WTC11 (cell line): ENCODE measurements around the gene EIF3A. TPM values are rescaled to one million over a fixed set of nuclear protein-coding genes. Genes with fewer than 3 reads are reported as not detected.
A peak's percentile ranks its signal among the peaks of the same experiment; 100 is the strongest.

Experiments
- ATAC-seq: fragments of 200-7000 bp; cut with Tn5 transposase; 2 replicates; pipeline ENCODE4 v1.10.0; 2021; ENCODE audit warnings: mild to moderate bottlenecking, moderate library complexity
- CTCF ChIA-PET: fragments of 300-600 bp; sonication (Branson Sonifier 250); formaldehyde crosslinking; loops from one replicate; lab custom pipeline; 2021; ENCODE audit warnings: antibody characterized with exemption; lab: Charles Lee
- POLR2A ChIA-PET: fragments of 350-600 bp; sonication (Branson Sonifier 250); formaldehyde crosslinking; loops from one replicate; lab custom pipeline; 2021; ENCODE audit warnings: antibody characterized with exemption; lab: Charles Lee
- DNase-seq: peaks from one replicate; pipeline ENCODE4 v3.0.0; 2021; ENCODE audit warnings: low spot score
- H3K27ac Mint-ChIP-seq: 2 replicates; pipeline ENCODE4 v1.8.0; 2021; ENCODE audit warnings: mixed read lengths
- H3K27me3 Mint-ChIP-seq: 2 replicates; pipeline ENCODE4 v1.8.0; 2021; ENCODE audit warnings: low read depth, mild to moderate bottlenecking, moderate library complexity, mixed read lengths
- H3K36me3 Mint-ChIP-seq: 2 replicates; pipeline ENCODE4 v1.8.0; 2021; ENCODE audit warnings: mixed read lengths
- H3K4me1 Mint-ChIP-seq: 2 replicates; pipeline ENCODE4 v1.8.0; 2022; ENCODE audit warnings: mixed read lengths
- H3K4me3 Mint-ChIP-seq: 2 replicates; pipeline ENCODE4 v1.8.0; 2021; ENCODE audit warnings: mild to moderate bottlenecking, moderate library complexity, mixed read lengths
- H3K9me3 Mint-ChIP-seq: 2 replicates; pipeline ENCODE4 v1.8.0; 2021; ENCODE audit warnings: mixed read lengths
- CBFB ChIP-seq: sonication (generic); formaldehyde crosslinking; IDR thresholded peaks from 2 replicates; pipeline ENCODE4 v1.8.1; 2022; ENCODE audit warnings: mild to moderate bottlenecking, low read depth, missing genetic modification reagents
- CREM ChIP-seq: sonication (generic); formaldehyde crosslinking; IDR thresholded peaks from 2 replicates; pipeline ENCODE4 v1.8.1; 2022; ENCODE audit warnings: mild to moderate bottlenecking, missing genetic modification reagents, moderate library complexity
- ELF4 ChIP-seq: sonication (generic); formaldehyde crosslinking; IDR thresholded peaks from 2 replicates; pipeline ENCODE4 v1.8.1; 2022; ENCODE audit warnings: low read depth, mild to moderate bottlenecking, moderate library complexity, missing genetic modification reagents
- ESRRA ChIP-seq: sonication (generic); formaldehyde crosslinking; IDR thresholded peaks from 2 replicates; pipeline ENCODE4 v1.8.1; 2022; ENCODE audit warnings: mild to moderate bottlenecking, missing genetic modification reagents, borderline replicate concordance
- ETV6 ChIP-seq: sonication (generic); formaldehyde crosslinking; IDR thresholded peaks from 2 replicates; pipeline ENCODE4 v1.8.1; 2022; ENCODE audit warnings: mild to moderate bottlenecking, missing genetic modification reagents
- FOXJ3 ChIP-seq: sonication (generic); formaldehyde crosslinking; IDR thresholded peaks from 2 replicates; pipeline ENCODE4 v1.9.0; 2021; ENCODE audit warnings: missing genetic modification reagents, mild to moderate bottlenecking, borderline replicate concordance
- GRHL2 ChIP-seq: fragments of 250-450 bp; sonication (Bioruptor Pico); IDR thresholded peaks from 2 replicates; pipeline ENCODE4 v1.8.0; 2022; ENCODE audit warnings: mild to moderate bottlenecking, moderate library complexity; ENCODE audit not compliant: insufficient replicate concordance, severe bottlenecking
- GTF2I ChIP-seq: fragments of 250-450 bp; sonication (Bioruptor Pico); conservative IDR thresholded peaks from 2 replicates; pipeline ENCODE4 v1.4.0; 2021; ENCODE audit warnings: mild to moderate bottlenecking
- JUN ChIP-seq: sonication (generic); formaldehyde crosslinking; IDR thresholded peaks from 2 replicates; pipeline ENCODE4 v1.8.0; 2023; ENCODE audit warnings: mild to moderate bottlenecking, missing genetic modification reagents
- MYBL2 ChIP-seq: sonication (generic); formaldehyde crosslinking; IDR thresholded peaks from 2 replicates; pipeline ENCODE4 v1.8.1; 2023; ENCODE audit warnings: mild to moderate bottlenecking, moderate library complexity, missing genetic modification reagents
- NFATC4 ChIP-seq: fragments of 250-450 bp; sonication (Bioruptor Pico); IDR thresholded peaks from 2 replicates; pipeline ENCODE4 v1.9.0; 2021; ENCODE audit warnings: mild to moderate bottlenecking
- NFYB ChIP-seq: sonication (generic); formaldehyde crosslinking; conservative IDR thresholded peaks from 2 replicates; pipeline ENCODE4 v1.8.0; 2022; ENCODE audit warnings: low read depth, missing genetic modification reagents
- PRRX2 ChIP-seq: fragments of 250-450 bp; sonication (Bioruptor Pico); IDR thresholded peaks from 2 replicates; pipeline ENCODE4 v1.8.0; 2021; ENCODE audit warnings: mild to moderate bottlenecking
- RELA ChIP-seq: sonication (generic); formaldehyde crosslinking; IDR thresholded peaks from 2 replicates; pipeline ENCODE4 v1.8.1; 2022; ENCODE audit warnings: missing genetic modification reagents, mild to moderate bottlenecking, borderline replicate concordance
- RORB ChIP-seq: fragments of 250-450 bp; sonication (Bioruptor Pico); IDR thresholded peaks from 2 replicates; pipeline ENCODE4 v1.9.0; 2021; ENCODE audit warnings: mild to moderate bottlenecking
- SP1 ChIP-seq: sonication (generic); formaldehyde crosslinking; conservative IDR thresholded peaks from 2 replicates; pipeline ENCODE4 v1.8.1; 2022; ENCODE audit warnings: missing genetic modification reagents
- TP53 ChIP-seq: sonication (generic); formaldehyde crosslinking; IDR thresholded peaks from 2 replicates; pipeline ENCODE4 v1.8.1; 2023; ENCODE audit warnings: mild to moderate bottlenecking, missing genetic modification reagents
- ZNF263 ChIP-seq: sonication (generic); formaldehyde crosslinking; IDR thresholded peaks from 2 replicates; pipeline ENCODE4 v1.8.1; 2022; ENCODE audit warnings: low read depth, mild to moderate bottlenecking, moderate library complexity, missing genetic modification reagents
- ZNF317 ChIP-seq: sonication (generic); formaldehyde crosslinking; IDR thresholded peaks from 2 replicates; pipeline ENCODE4 v1.8.1; 2023; ENCODE audit warnings: low read depth, mild to moderate bottlenecking, moderate library complexity, missing genetic modification reagents, borderline replicate concordance
- ZNF423 ChIP-seq: fragments of 250-450 bp; sonication (Bioruptor Pico); IDR thresholded peaks from 2 replicates; pipeline ENCODE4 v2.1.2; 2022; ENCODE audit warnings: mild to moderate bottlenecking, moderate library complexity
- total RNA-seq: library from RNA; stranded (reverse); gene quantifications from 3 replicates; pipeline ENCODE4 v1.2.3, GENCODE V29; 2021
- TF ChIP-seq, protein P1 (sequence below): sonication (generic); formaldehyde crosslinking; IDR thresholded peaks from 2 replicates; pipeline ENCODE4 v1.8.1; 2022; ENCODE audit warnings: low read depth, missing genetic modification reagents, borderline replicate concordance
- TF ChIP-seq, protein P2 (sequence below): sonication (generic); formaldehyde crosslinking; conservative IDR thresholded peaks from 2 replicates; pipeline ENCODE4 v1.8.1; 2022; ENCODE audit warnings: mild to moderate bottlenecking, missing genetic modification reagents
- TF ChIP-seq, protein P3 (sequence below): fragments of 200-600 bp; IDR thresholded peaks from 2 replicates; pipeline ENCODE4 v1.8.0; 2022; ENCODE audit warnings: antibody characterized with exemption
- TF ChIP-seq, protein P4 (sequence below): sonication (generic); formaldehyde crosslinking; IDR thresholded peaks from 2 replicates; pipeline ENCODE4 v1.8.0; 2022; ENCODE audit warnings: mild to moderate bottlenecking, missing genetic modification reagents

EIF3A gene
- total RNA-seq, 1 experiment from 2014 or later, result 213 TPM

DNA sequence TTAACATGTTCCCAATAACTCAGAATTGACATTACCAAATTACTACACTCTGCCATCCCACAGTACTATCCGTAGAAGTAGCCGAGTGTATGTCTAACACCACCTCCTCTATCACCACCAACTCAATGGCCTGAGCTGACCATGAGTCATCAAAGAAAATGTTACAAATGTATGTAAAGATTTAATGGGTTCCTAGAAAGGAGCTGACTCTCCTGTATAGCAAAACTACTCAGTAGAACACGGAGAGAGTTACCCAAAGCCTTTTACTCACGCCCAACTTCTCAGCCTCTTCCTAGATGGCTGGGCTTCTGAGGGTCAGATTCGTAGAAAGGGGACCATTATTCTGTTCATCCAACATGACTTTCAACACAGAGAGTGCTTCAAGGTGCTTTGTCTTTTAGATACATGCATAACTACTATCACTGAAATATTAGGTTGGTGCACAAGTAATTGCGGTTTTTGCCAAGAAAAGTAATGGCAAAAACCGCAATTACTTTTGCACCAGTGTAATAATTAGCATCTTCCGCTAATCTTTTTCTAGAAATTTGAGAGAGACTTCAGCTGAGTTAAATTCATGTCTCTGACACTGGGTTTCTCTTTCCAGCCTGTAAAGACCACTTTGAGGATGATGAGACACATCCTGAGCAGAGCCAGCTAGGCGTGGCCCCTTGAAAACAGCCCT is 75.1 kb downstream of the EIF3A start (continued):
- TF ChIP-seq TP53 (no peak), CBFB (CRISPR knock-in tag) (no peak), SP1 (no peak), NFYB (CRISPR knock-in tag) (no peak), CREM (CRISPR knock-in tag) (no peak), FOXJ3 (CRISPR knock-in tag) (no peak), MYBL2 (no peak)
- TF ChIP-seq, protein P1, sequence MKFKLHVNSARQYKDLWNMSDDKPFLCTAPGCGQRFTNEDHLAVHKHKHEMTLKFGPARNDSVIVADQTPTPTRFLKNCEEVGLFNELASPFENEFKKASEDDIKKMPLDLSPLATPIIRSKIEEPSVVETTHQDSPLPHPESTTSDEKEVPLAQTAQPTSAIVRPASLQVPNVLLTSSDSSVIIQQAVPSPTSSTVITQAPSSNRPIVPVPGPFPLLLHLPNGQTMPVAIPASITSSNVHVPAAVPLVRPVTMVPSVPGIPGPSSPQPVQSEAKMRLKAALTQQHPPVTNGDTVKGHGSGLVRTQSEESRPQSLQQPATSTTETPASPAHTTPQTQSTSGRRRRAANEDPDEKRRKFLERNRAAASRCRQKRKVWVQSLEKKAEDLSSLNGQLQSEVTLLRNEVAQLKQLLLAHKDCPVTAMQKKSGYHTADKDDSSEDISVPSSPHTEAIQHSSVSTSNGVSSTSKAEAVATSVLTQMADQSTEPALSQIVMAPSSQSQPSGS (CRISPR knock-in tag), result no peak
- TF ChIP-seq, all 79 proteins: peak for 0

DNA sequence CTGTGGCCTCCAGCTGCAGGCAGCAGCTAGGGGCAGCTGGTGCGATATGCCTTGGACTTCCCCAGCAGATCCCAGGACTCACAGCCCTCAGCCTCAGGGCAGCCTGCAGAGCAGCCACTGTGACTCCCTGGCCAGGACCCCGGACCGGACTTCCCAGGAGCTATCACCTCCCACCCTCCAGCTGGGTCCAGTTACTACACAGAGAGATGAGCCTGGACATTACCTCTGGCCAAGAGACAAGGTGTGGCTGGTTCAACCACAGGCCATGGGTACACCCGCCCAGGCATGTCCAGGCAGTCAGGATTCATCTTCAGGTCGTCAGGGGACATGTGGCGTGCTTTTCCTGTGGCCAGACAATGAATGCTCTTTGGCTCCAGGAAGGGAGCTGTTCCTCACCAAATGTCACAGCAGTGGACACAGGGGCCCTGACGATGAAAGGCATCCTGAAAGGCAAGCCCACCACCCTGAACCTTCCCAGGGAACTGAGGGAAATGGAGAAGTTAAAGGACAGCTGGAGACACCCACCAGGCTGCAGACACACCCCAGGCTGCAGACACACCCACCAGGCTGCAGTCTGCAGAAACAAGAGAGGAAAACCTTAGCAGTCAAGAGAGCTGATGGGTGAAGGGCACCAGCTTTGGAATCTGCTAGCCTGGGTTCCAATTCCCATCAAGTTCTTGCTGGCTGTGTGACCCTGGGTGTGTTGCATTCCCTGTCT is 76.9 kb downstream of the EIF3A start:
- peaks cover 2% of the 10 kb centered on the region; the same call in 1 of the 2 replicates for H3K27me3 Mint-ChIP-seq
- H3K9me3 Mint-ChIP-seq, result peaks cover 3% of the 10 kb centered on the region
- H3K36me3 Mint-ChIP-seq, result no peaks in the 10 kb centered on the region
- peak overlapping the region; percentile 68 for H3K27ac Mint-ChIP-seq
- peaks cover 3% of the 10 kb centered on the region; the same call in 1 of the 2 replicates for H3K4me1 Mint-ChIP-seq
- TF ChIP-seq RORB (no peak), GTF2I (no peak), ZNF263 (CRISPR knock-in tag) (no peak), MYBL2 (no peak)
- no peak overlapping the region for H3K4me3 Mint-ChIP-seq
- DNase-seq, result no peak
- no peak for ATAC-seq
- ChIA-PET CTCF (no interaction called here), POLR2A (no interaction called here)

DNA sequence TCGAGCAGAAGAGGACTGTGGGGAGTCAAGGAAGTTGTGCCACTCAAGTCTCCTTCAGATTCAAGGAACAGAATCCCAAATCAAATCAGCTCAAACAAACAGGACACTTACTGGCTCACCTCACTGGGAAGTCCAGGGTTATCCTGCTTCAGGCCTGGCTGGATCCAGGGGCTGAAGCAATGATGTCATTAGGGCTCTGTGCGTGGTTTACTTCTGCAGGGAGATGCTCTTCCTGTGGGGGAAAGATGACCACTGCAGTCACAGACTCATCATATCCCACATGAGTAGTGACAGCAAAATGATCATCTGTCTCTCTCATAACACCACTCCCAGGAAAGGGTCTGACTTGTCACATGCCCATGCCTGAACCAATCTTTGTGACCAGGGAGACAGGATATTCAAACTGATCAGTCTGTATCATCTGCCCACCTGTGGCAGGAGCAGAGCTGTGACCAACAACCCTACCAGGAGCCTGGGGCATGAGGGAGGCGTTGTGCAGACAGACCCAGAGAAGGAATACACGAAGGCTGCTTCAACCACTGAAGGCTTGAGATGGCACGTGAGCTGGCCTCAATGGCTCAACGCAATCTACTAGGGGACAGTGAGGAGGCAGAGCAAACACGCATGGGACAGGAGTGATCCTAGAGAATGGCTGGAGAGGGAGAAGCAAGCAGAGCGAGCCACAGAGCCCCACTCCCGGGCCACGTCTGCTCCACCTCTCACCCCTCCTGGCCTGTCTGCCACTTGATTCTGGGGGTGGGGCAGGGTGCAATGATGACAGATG is 78.7 kb downstream of the EIF3A start:
- Mint-ChIP-seq H3K27me3 (peaks cover 2% of the 10 kb centered on the region; the same call in 1 of the 2 replicates), H3K9me3 (no peaks in the 10 kb centered on the region), H3K36me3 (no peaks in the 10 kb centered on the region), H3K4me3 (no peak overlapping the region), H3K4me1 (peaks cover 3% of the 10 kb centered on the region; the same call in 1 of the 2 replicates)
- no peak for DNase-seq
- ATAC-seq, result no peak
- TF ChIP-seq CBFB (CRISPR knock-in tag) (no peak), ZNF317 (CRISPR knock-in tag) (peak; percentile 94), GRHL2 (CRISPR knock-in tag) (no peak), JUN (no peak), PRRX2 (CRISPR knock-in tag) (no peak), ELF4 (no peak)
- TF ChIP-seq, protein P2, sequence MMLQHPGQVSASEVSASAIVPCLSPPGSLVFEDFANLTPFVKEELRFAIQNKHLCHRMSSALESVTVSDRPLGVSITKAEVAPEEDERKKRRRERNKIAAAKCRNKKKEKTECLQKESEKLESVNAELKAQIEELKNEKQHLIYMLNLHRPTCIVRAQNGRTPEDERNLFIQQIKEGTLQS, result no peak
- TF ChIP-seq, all 79 proteins: peak for 1
- POLR2A ChIA-PET, result interaction anchor here (0.7 kb wide), 1 partner anchor 248 kb away, joined by 4 read pairs; no protein-coding TSS in a partner anchor
- CTCF ChIA-PET, result no interaction called here
- H3K27ac Mint-ChIP-seq, result no peak overlapping the region; the same call in 1 of the 2 replicates

DNA sequence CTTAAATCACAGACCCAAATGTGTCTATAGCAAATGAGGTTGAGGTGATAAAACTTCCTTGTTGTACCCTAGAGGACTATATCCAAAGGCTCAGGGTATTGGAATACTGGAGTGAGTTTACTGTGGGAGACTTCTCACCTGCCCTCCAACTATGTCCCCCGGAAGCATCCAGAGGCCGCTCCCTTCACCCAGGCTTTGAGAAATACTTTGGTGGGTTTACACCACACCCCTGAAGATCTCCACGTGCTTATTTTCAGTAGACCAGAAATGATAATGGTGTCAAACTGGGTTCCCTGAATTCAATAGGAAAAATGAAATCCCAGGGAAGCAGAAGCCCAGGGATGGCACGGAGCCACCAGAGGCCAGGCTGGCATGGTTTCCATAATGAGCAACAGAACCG is 82.4 kb downstream of the EIF3A start:
- ATAC-seq (no peak), DNase-seq (no peak)
- Mint-ChIP-seq H3K4me3 (no peak overlapping the region), H3K36me3 (no peaks in the 10 kb centered on the region), H3K9me3 (0 out of 2 replicates have a peak, but pooled peaks cover 5% of the 10 kb centered on the region), H3K27me3 (peaks cover 2% of the 10 kb centered on the region; the same call in 1 of the 2 replicates), H3K4me1 (no peaks in the 10 kb centered on the region), H3K27ac (no peak overlapping the region)
- CTCF ChIA-PET, result interaction anchor here (1.2 kb wide), 1 partner anchor 27 kb away, joined by 3 read pairs; no protein-coding TSS in a partner anchor
- POLR2A ChIA-PET, result no interaction called here
- TF ChIP-seq ETV6, result no peak
- TF ChIP-seq NFYB (CRISPR knock-in tag), result no peak
- TF ChIP-seq NFATC4 (CRISPR knock-in tag), result no peak
- no peak for TF ChIP-seq ESRRA (CRISPR knock-in tag)
- no peak for TF ChIP-seq RELA (CRISPR knock-in tag)
- TF ChIP-seq, protein P3, sequence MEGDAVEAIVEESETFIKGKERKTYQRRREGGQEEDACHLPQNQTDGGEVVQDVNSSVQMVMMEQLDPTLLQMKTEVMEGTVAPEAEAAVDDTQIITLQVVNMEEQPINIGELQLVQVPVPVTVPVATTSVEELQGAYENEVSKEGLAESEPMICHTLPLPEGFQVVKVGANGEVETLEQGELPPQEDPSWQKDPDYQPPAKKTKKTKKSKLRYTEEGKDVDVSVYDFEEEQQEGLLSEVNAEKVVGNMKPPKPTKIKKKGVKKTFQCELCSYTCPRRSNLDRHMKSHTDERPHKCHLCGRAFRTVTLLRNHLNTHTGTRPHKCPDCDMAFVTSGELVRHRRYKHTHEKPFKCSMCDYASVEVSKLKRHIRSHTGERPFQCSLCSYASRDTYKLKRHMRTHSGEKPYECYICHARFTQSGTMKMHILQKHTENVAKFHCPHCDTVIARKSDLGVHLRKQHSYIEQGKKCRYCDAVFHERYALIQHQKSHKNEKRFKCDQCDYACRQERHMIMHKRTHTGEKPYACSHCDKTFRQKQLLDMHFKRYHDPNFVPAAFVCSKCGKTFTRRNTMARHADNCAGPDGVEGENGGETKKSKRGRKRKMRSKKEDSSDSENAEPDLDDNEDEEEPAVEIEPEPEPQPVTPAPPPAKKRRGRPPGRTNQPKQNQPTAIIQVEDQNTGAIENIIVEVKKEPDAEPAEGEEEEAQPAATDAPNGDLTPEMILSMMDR, result no peak
- TF ChIP-seq ZNF423 (CRISPR knock-in tag), result no peak
- TF ChIP-seq, protein P4, sequence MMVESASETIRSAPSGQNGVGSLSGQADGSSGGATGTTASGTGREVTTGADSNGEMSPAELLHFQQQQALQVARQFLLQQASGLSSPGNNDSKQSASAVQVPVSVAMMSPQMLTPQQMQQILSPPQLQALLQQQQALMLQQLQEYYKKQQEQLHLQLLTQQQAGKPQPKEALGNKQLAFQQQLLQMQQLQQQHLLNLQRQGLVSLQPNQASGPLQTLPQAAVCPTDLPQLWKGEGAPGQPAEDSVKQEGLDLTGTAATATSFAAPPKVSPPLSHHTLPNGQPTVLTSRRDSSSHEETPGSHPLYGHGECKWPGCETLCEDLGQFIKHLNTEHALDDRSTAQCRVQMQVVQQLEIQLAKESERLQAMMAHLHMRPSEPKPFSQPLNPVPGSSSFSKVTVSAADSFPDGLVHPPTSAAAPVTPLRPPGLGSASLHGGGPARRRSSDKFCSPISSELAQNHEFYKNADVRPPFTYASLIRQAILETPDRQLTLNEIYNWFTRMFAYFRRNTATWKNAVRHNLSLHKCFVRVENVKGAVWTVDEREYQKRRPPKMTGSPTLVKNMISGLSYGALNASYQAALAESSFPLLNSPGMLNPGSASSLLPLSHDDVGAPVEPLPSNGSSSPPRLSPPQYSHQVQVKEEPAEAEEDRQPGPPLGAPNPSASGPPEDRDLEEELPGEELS, result no peak
- TF ChIP-seq RORB, result no peak
